ENCODE results near the gene PDPK1. TPM values are rescaled to one million over a fixed set of nuclear protein-coding genes. Genes with fewer than 3 reads are reported as not detected.
"Not testable (repeated sequence)": the region's sequence is repeated elsewhere in the genome, so short reads cannot be mapped to it uniquely, and the experiment has no call there.

The PDPK1 gene
- total and polyA plus RNA-seq, 9 donors, result 14.6 to 53.2 (median 35.6) TPM

DNA sequence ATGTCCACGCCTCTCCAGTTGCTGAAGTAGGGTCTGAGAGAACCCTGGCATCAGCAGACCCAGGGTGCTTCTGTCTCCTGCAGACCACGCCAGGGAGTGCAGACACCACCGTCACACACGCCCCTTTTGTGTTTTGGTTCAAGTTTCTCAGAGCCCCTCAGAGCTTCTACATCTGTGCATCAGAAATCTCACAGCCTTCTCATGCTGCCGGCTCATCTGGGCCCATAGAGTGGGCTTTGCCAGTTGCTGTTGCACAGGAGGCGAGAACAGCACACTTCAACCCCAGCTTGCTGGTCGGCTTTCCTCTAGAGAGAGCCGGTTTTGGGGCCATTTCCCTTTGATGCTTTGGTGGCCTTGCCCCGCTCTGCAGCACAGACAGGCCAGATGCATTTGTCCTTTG lies 60.9 kb downstream of the PDPK1 start:
- Histone ChIP-seq H3K9me3 (no peaks in the 10 kb centered on the region), H3K27ac (no peak overlapping the region), H3K27me3 (no peaks in the 10 kb centered on the region), H3K36me3 (no peaks in the 10 kb centered on the region), H3K4me3 (no peak overlapping the region), H3K4me1 (ENCODE audit: insufficient read depth) (no peaks in the 10 kb centered on the region)
- TF ChIP-seq, protein P1, sequence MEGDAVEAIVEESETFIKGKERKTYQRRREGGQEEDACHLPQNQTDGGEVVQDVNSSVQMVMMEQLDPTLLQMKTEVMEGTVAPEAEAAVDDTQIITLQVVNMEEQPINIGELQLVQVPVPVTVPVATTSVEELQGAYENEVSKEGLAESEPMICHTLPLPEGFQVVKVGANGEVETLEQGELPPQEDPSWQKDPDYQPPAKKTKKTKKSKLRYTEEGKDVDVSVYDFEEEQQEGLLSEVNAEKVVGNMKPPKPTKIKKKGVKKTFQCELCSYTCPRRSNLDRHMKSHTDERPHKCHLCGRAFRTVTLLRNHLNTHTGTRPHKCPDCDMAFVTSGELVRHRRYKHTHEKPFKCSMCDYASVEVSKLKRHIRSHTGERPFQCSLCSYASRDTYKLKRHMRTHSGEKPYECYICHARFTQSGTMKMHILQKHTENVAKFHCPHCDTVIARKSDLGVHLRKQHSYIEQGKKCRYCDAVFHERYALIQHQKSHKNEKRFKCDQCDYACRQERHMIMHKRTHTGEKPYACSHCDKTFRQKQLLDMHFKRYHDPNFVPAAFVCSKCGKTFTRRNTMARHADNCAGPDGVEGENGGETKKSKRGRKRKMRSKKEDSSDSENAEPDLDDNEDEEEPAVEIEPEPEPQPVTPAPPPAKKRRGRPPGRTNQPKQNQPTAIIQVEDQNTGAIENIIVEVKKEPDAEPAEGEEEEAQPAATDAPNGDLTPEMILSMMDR (IDR thresholded peaks at IDR 0.05), result no peak
- TF ChIP-seq EP300 (IDR thresholded peaks at IDR 0.05), result no peak
- TF ChIP-seq POLR2A (IDR thresholded peaks at IDR 0.05), result no peak
- peak in 1 of 5 donors; percentile 24 for DNase-seq
- WGBS, 3 donors, result 89 to 94% (median 91%) methylated on average over 7 to 9 of the region's 9 CpGs
- intact Hi-C loops (cut with DNase I), result no loop called here

DNA sequence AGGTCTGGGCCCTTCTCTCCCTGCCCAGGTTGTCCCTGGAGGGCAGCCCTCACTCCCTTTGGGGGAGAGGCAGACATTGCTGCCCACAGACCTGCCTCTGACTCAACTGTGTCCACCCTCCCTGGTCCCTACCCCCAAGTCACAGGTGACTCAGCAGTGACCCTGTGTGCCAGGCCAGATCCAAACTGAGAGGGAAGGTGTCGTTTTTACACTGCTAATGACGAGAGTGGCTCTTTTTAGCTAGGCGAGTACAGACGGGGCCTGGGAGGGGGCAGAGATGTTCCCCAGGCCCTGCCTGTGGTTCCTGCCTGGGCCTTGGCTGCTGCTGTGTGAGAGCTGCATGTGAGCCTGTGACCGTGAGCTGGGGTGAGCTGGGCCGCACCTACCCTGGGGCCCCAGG lies 61.3 kb downstream of the PDPK1 start:
- H3K4me1 ChIP-seq (ENCODE audit: insufficient read depth); H3K27ac ChIP-seq; intact Hi-C loops (cut with DNase I); DNase-seq; H3K9me3 ChIP-seq; H3K27me3 ChIP-seq; H3K36me3 ChIP-seq; H3K4me3 ChIP-seq: not testable (repeated sequence)
- WGBS, 3 donors, result 78 to 90% (median 87%) methylated on average over 3 to 6 of the region's 6 CpGs

DNA sequence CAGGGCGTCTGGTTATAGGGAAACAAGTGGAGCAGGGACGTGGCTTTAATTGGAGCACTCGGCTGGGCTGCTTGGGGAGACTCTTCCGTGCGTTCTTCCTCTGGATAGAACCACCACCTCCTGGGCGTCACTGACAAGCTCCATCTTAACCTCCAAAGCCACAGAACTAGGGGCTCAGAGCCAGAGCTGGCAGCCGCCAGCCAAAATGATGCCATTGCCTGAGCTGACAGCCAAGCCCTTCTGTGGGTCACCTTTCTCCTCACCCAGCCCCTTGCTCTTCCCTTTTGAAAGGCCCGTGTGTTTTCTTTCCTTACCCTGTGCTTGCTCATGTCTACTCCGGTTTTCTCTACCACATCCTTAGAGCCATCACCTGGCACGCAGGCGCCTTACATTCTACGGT lies 62.0 kb downstream of the PDPK1 start:
- intact Hi-C loops (cut with DNase I); H3K9me3 ChIP-seq; H3K4me3 ChIP-seq; H3K27me3 ChIP-seq; H3K27ac ChIP-seq; H3K4me1 ChIP-seq (ENCODE audit: insufficient read depth); H3K36me3 ChIP-seq: not testable (repeated sequence)
- peak in 1 of 5 donors; percentile 24 for DNase-seq
- WGBS, 3 donors, result 87 to 88% (median 88%) methylated on average over 9 to 12 of the region's 12 CpGs

DNA sequence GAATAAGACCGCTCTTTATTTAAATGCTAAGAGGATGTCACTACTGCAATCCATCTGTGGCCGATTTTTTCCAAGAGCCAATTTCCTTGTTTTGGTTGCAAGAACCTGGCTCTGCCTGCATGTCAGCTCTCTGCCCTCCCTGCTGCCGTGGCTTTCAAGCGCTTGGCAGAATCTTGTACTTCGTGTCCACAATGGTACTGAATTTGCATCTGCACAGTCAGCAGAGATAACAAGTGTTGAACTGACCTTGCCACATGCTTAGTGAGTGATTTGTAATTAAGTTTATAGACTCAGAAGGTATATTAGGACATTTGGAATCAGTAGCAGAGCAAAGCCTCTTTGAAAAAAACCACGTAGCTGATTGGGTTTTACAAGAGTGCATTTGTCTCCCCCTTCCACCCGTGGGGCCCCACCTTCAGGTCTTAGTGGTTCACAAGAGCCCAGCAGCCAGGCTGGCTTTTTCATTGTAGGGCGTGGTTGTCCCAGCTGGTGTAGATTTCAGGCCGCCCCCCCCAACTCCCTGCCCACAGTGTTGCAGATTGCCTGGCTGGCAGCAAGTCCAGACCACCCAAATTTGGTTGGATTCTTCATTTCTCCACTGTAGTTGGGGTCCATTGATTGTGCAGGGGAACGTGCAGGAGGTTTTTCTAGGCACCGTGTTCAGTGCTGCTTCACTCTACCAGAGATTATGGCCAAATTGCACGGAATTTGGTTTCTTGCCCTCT lies 63.6 kb downstream of the PDPK1 start:
- intact Hi-C loops (cut with DNase I), result not testable (repeated sequence)
- WGBS, 3 donors, result 65 to 71% (median 69%) methylated on average over 9 to 11 of the region's 12 CpGs

DNA sequence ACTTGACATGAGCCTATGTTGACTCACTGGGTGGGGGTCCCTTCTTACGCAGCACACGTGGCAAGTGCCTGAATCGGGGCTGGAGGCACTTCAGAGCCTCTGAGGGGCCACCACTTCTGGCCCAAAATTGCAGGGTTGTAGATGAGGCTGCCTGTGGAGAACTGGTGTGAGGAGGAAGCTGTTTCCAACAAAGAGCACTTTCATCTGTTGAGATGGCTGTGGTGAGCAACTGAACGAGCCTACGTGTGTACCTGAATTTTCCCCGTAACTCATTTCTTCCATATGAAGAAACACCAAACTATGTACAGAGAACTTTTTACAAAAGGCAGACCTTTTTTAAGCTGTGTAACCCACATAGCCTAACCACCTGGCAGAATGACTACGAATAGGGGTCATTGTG lies 64.4 kb downstream of the PDPK1 start:
- 83 to 93% (median 89%) methylated on average over 7 of the region's 7 CpGs for WGBS, 3 donors

More for the DNA sequence above, 63.6 kb downstream of the PDPK1 start:
- peak in 1 of 5 donors; percentile 24 for DNase-seq
- H3K4me1 ChIP-seq (ENCODE audit: insufficient read depth); H3K36me3 ChIP-seq; H3K9me3 ChIP-seq; H3K27me3 ChIP-seq; H3K4me3 ChIP-seq; H3K27ac ChIP-seq: not testable (repeated sequence)

DNA sequence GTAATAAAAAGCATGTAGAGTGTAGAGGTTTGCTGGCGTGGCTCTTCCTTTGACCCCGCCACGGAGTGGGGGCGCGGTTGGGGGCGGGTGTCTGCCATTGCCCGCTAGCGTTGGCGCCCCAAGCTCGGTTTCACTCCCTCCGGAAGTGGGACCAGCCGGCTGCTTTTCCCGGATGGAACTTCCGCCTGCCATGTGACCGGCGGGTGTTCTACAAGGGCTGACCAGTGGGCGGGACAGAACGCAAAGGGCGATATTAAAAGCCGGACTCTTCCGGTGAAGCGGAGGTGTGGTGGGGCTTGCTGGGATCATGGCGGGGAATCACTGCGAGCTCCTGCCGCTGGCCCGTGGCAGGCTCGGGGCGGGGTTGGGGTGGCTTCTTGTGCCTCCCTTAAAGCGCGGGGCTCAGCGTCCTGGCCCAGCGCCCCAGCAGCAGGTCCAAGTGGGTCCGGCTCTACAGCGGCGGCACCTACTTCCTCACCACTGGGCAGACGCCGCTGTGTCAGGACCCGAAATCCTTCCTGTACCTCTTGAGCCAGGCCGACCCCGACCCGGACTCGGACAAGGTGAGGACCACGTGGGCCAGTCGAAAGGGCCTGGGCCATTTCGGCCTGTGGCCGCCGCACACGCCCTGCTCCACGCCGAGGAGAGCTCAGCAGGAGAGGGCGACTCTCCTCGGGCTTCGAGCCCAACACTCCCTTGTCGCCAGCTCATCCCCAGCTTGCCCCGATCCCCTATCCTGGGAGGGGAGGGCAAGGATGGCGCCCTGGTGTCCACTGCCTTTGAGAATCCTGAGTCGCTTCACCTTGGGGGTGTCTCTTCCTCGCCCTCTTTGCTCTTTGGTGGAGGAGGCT lies 65.6 kb downstream of the PDPK1 start:
- Histone ChIP-seq H3K36me3 (no peaks in the 10 kb centered on the region), H3K4me1 (ENCODE audit: insufficient read depth) (peaks cover 3% of the 10 kb centered on the region), H3K9me3 (no peaks in the 10 kb centered on the region), H3K4me3 (peak overlapping the region; percentile 85), H3K27me3 (no peaks in the 10 kb centered on the region), H3K27ac (peak overlapping the region in 1 of 2 donors; percentile 16)
- 0 to 1% (median 0%) methylated on average over 50 to 58 of the region's 58 CpGs for WGBS, 3 donors
- intact Hi-C loops (cut with DNase I), result no loop called here
- TF ChIP-seq, protein P1 (IDR thresholded peaks at IDR 0.05), result peak in 2 of 3 donors; percentile 12 to 39
- TF ChIP-seq POLR2A (IDR thresholded peaks at IDR 0.05) (peak; percentile 56), EP300 (IDR thresholded peaks at IDR 0.05) (no peak)
- peak; percentile 92 to 96 (median 93) for DNase-seq

More for the DNA sequence above, 64.4 kb downstream of the PDPK1 start:
- H3K4me3 ChIP-seq; H3K9me3 ChIP-seq; DNase-seq; H3K27me3 ChIP-seq; H3K36me3 ChIP-seq; intact Hi-C loops (cut with DNase I); H3K4me1 ChIP-seq (ENCODE audit: insufficient read depth); H3K27ac ChIP-seq: not testable (repeated sequence)

DNA sequence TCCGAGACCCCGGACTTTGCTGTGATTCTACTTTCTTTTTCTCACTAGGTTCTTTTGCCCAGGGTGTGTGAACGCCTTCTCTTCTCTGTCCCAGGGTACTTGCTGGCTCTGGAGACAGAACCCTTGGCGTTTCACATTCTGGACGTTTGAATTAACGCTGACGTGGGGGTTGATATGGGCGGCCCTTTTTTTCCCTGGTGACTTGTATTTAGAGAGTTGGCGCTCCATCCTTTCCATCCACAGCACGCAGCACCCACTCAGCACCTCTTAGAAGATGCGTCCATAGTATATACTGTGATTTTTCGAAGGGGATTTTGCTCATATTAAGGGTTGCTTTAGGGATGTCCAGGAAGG lies 66.2 kb downstream of the PDPK1 start:
- H3K36me3 ChIP-seq; H3K27me3 ChIP-seq; H3K9me3 ChIP-seq; intact Hi-C loops (cut with DNase I); H3K27ac ChIP-seq; H3K4me1 ChIP-seq (ENCODE audit: insufficient read depth); DNase-seq: not testable (repeated sequence)
- WGBS, 3 donors, result 1% methylated on average over 12 of the region's 12 CpGs
- peak overlapping the region; percentile 85 for H3K4me3 ChIP-seq

DNA sequence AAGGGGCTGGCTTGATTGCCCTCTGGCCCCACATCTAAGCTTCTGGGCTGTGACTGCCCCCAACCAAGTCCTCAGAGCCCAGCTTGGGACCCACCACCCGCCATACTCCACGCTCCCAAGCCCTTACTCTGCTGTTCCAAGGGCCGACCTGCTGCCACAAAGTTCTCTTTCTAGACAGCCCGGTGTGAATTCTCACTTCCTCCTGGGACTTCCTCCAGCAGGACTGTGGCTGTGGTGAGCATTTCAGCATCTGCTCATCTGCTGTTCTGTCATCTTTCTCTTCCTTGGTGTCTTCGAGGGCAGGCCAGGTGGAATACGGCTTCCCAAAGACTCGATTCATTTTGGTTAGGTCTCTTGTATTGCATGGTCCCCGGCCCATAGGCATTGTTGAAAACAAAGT lies 69.0 kb downstream of the PDPK1 start:
- H3K4me1 ChIP-seq (ENCODE audit: insufficient read depth); H3K9me3 ChIP-seq; H3K36me3 ChIP-seq; H3K27ac ChIP-seq; DNase-seq; H3K4me3 ChIP-seq; intact Hi-C loops (cut with DNase I); H3K27me3 ChIP-seq: not testable (repeated sequence)
- WGBS, 3 donors, result no CpG with 5 or more reads among the region's 8 CpGs

DNA sequence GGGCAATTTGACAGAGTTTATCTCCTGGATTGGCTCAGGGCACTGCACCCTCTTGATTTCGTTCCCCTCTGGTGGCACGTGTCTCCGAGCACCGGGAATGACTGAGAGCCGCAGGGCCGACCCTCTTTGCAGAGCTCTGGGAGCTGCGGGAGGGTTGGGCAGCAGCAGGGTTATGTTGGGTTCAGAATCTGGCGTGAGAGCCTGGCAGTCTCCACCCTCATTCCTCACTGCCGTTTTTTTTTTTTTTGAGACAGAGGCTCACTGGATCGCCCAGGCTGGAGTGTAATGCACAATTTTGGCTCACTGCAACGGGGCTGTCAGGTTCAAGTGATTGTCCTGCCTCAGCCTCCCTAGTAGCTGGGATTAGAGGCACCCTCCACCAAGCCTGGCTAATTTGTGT lies 71.5 kb downstream of the PDPK1 start:
- H3K9me3 ChIP-seq; DNase-seq; H3K36me3 ChIP-seq; H3K4me3 ChIP-seq; H3K27me3 ChIP-seq; intact Hi-C loops (cut with DNase I); H3K4me1 ChIP-seq (ENCODE audit: insufficient read depth); H3K27ac ChIP-seq: not testable (repeated sequence)
- WGBS, 3 donors, result 10 to 29% (median 17%) methylated on average over 4 to 6 of the region's 11 CpGs

All from ovary (tissue), 9 donors.